Stomach (tissue), 9 donors: Measurements from ENCODE around the gene DNAJB1. TPM values are rescaled to one million over a fixed set of nuclear protein-coding genes. Genes with fewer than 3 reads are reported as not detected.
A peak's percentile ranks its signal among the peaks of the same experiment; 100 is the strongest.

Experiments used
- DNase-seq, 2 donors: peaks; one replicate each; pipeline versions ENCODE4 v3.0.0 to v3.0.0-alpha.2; 2013 to 2019
- H3K27ac ChIP-seq, 5 donors: fragments of 200-600 bp in 4 of 5; sonication (generic) in 4 of 5; one replicate each; pipeline ENCODE4 v1.5.1; 2013 to 2019; ENCODE audit warnings: mild to moderate bottlenecking in 1 of 5, moderate library complexity in 1 of 5
- H3K27me3 ChIP-seq, 3 donors: fragments of 200-600 bp; sonication (generic); one replicate each; pipeline ENCODE4 v1.5.1; 2017 to 2019; ENCODE audit warnings: mixed run types in 1 of 3
- H3K36me3 ChIP-seq, 4 donors: fragments of 200-600 bp; sonication (generic); 1 replicate in 3 of 4; 2 replicates in 1 of 4; pipeline ENCODE4 v1.5.1; 2016 to 2019
- H3K4me1 ChIP-seq, 4 donors: fragments of 200-600 bp; sonication (generic); one replicate each; pipeline ENCODE4 v1.5.1; 2016 to 2019
- H3K4me3 ChIP-seq, 4 donors: fragments of 200-600 bp; sonication (generic) in 3 of 4; one replicate each; pipeline ENCODE4 v1.5.1; 2016 to 2019; ENCODE audit warnings: mild to moderate bottlenecking in 1 of 4
- H3K9me3 ChIP-seq, 4 donors: fragments of 200-600 bp; sonication (generic); one replicate each; pipeline ENCODE4 v1.5.1; 2016 to 2019
- EP300 ChIP-seq: sonication (generic); formaldehyde crosslinking; IDR thresholded peaks from one replicate; pipeline ENCODE4 v1.6.1; 2017; ENCODE audit warnings: antibody characterized with exemption
- POLR2A ChIP-seq, 4 donors: fragments of 450-650 bp; IDR thresholded peaks; one replicate each; pipeline ENCODE4 v1.6.1; 2016; ENCODE audit warnings: antibody characterized with exemption in 4 of 4, control low read depth in 2 of 4, mild to moderate bottlenecking in 1 of 4, moderate library complexity in 1 of 4
- POLR2AphosphoS5 ChIP-seq, 3 donors: sonication (generic); formaldehyde crosslinking; IDR thresholded peaks; one replicate each; pipeline ENCODE4 v1.6.1; 2016; ENCODE audit warnings: antibody characterized with exemption in 3 of 3
- WGBS, 5 donors: extraction: QIAGEN DNeasy Blood & Tissue Kit in 3 of 5; methylation state at CpG; one replicate each; pipeline versions ENCODE4 v1.1.5 to v1.1.7; 2013 to 2018; 5-methylcytosine and 5-hydroxymethylcytosine counted together
- intact Hi-C: fragments of 100-400 bp; cut with DNase I; formaldehyde crosslinking; loops from one replicate; pipeline ENCODE4 v1.15.1; 2023; ENCODE audit warnings: low total_unique reads
- polyA plus RNA-seq, 3 donors: library from polyadenylated mRNA; stranded (reverse); fragments of 200-250 nt; gene quantifications; one replicate each; pipeline ENCODE4 v1.2.3, GENCODE V29; 2013
- total RNA-seq, 5 donors: library from RNA; depleted of rRNA; stranded (reverse); fragments of >200 nt; gene quantifications; one replicate each; pipeline versions ENCODE4 v1.1.0 to v1.2.3, GENCODE V29; 2014 to 2016
- TF ChIP-seq, protein P1 (sequence below), 7 experiments: fragments of 450-650 bp in 4 of 7; fragments of 200-600 bp in 3 of 7; sonication (generic) in 3 of 7; IDR thresholded peaks; one replicate each; pipeline ENCODE4 v1.5.1; 2016 to 2019; ENCODE audit warnings: antibody characterized with exemption in 7 of 7, control low read depth in 2 of 7, mild to moderate bottlenecking in 1 of 7
- donor health status: healthy with polysubstance abuse.
- donor health status: Bipolar disorder and iron deficiency.
- donor health status: healthy.

Gene DNAJB1
- total and polyA plus RNA-seq, 8 donors = 9.9 to 85.8 (median 50.4) TPM

DNA sequence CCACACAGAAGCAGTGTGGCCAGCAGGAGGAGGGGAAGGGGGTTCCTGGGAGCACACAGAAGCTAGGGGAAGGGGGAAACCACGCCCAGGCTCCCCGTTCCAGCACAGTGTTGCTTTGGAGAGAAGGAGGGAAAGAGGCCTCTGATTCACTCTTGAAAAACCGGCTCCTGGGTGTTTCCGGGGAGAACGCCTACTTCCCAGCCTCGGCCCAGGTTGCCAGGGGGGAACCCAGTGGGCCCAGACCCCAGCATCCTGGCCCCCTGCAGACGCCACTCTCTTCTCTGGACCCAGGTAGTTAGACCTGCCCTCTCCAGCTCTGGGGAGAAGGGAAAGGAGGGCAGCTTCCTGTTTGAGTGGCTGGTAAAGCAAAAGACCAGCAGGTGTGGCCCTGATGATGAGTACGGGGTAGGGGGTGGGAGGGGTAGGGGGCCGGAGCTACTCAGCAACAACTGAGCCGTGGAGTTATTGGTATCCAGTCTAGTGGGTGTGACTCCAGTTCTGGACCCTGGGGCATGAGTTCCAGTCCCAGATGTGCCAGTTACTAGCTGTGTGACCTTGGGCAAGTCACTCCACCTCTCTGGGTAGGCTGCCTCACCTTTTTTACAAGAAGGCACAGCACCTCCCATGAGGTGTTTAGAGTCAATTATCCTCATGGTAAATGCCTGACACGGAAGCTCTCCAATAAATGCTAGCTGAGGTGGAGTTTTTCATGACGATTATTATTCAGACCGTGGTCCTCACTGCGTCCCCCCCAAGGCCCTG, 23.1 kb downstream of the DNAJB1 start:
- H3K9me3 ChIP-seq = no peaks in the 10 kb centered on the region
- DNase-seq = peak in 1 of 2 donors; percentile 75
- WGBS, 5 donors = 7 to 26% (median 10%) methylated on average over 12 to 14 of the region's 14 CpGs
- H3K4me1 ChIP-seq = peaks cover 27 to 50% (median 44%) of the 10 kb centered on the region in 4 donors
- peaks cover 0 to 30% (median 24%) of the 10 kb centered on the region in 4 donors for H3K36me3 ChIP-seq
- TF ChIP-seq POLR2AphosphoS5 (IDR thresholded peaks at IDR 0.05) (no peak), POLR2A (IDR thresholded peaks at IDR 0.05) (no peak)
- TF ChIP-seq, protein P1, sequence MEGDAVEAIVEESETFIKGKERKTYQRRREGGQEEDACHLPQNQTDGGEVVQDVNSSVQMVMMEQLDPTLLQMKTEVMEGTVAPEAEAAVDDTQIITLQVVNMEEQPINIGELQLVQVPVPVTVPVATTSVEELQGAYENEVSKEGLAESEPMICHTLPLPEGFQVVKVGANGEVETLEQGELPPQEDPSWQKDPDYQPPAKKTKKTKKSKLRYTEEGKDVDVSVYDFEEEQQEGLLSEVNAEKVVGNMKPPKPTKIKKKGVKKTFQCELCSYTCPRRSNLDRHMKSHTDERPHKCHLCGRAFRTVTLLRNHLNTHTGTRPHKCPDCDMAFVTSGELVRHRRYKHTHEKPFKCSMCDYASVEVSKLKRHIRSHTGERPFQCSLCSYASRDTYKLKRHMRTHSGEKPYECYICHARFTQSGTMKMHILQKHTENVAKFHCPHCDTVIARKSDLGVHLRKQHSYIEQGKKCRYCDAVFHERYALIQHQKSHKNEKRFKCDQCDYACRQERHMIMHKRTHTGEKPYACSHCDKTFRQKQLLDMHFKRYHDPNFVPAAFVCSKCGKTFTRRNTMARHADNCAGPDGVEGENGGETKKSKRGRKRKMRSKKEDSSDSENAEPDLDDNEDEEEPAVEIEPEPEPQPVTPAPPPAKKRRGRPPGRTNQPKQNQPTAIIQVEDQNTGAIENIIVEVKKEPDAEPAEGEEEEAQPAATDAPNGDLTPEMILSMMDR (IDR thresholded peaks at IDR 0.05) = no peak
- intact Hi-C loops = no loop called here
- H3K4me3 ChIP-seq = peak overlapping the region; percentile 77 to 94 (median 90)
- peak overlapping the region; percentile 77 to 89 (median 88) for H3K27ac ChIP-seq
- H3K27me3 ChIP-seq = no peaks in the 10 kb centered on the region

DNA sequence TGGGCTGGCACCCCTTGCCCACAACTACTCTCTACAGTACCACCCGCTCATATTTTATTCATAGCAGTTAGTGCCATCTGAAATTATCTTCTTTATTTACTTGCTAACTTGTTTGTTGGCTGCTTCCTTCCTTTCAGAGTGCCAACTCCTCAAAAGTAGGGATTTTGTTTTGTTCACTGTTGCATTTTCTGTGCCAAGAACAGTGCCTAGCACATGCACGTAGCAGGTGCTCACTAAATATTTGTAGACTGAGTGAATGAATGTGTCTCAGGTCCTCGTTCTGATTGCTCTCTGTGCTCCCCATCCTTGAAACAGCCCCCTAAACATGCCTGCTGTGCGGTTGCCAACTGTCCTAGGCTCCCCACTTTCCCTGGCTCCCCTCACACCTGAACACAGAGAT, 23.8 kb downstream of the DNAJB1 start:
- Histone ChIP-seq H3K36me3 (peaks cover 0 to 36% (median 31%) of the 10 kb centered on the region in 4 donors), H3K4me1 (peaks cover 27 to 50% (median 44%) of the 10 kb centered on the region in 4 donors), H3K9me3 (no peaks in the 10 kb centered on the region), H3K4me3 (peak overlapping the region in 3 of 4 donors; percentile 77 to 94 (median 94)), H3K27me3 (no peaks in the 10 kb centered on the region), H3K27ac (peak overlapping the region; percentile 43 to 89 (median 88))
- TF ChIP-seq EP300 = no peak
- no peak for TF ChIP-seq POLR2A (IDR thresholded peaks at IDR 0.05)
- no peak for TF ChIP-seq POLR2AphosphoS5 (IDR thresholded peaks at IDR 0.05)
- TF ChIP-seq, protein P1 (IDR thresholded peaks at IDR 0.05) = no peak
- 59 to 76% (median 59%) methylated on average over 4 of the region's 4 CpGs for WGBS, 5 donors
- no peak for DNase-seq
- intact Hi-C loops = no loop called here

DNA sequence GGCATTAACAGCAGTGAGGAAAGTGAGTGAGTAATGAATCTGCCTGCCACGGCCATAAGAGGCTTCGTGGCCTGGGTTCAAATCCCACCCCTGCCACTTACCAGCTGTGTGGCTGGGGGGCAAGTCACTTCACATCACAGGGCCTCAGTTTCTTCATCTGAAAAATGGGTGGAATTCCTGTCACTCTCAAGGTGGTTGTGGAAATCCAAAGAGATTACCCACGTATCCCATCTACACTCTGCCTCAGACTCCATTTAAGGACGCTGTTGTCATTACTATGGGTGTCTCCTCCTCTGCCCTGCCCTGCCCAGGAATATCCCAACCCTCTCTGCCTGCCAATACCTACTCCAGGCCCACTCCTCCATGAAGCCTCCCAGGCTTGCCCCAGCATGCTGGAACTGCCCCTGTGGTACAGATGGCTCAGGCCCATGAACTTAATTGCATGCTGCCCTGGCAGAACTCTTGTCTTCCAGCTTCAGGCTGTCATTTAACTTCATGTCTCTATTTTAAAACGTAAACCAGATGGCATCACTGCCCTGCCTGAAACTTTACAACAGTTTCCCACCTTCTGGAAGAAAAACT, 25.4 kb downstream of the DNAJB1 start:
- DNase-seq = no peak
- H3K9me3 ChIP-seq = no peaks in the 10 kb centered on the region
- WGBS, 5 donors = 74 to 89% (median 85%) methylated on average over 5 of the region's 5 CpGs
- H3K36me3 ChIP-seq = peaks cover 15 to 52% (median 46%) of the 10 kb centered on the region in 4 donors
- no peak overlapping the region for H3K27ac ChIP-seq
- no peak for TF ChIP-seq POLR2AphosphoS5 (IDR thresholded peaks at IDR 0.05)
- no peak for TF ChIP-seq POLR2A (IDR thresholded peaks at IDR 0.05)
- TF ChIP-seq EP300 = no peak
- TF ChIP-seq, protein P1 (IDR thresholded peaks at IDR 0.05) = no peak
- no peaks in the 10 kb centered on the region for H3K27me3 ChIP-seq
- H3K4me3 ChIP-seq = no peak overlapping the region
- peaks cover 27 to 44% (median 39%) of the 10 kb centered on the region in 4 donors for H3K4me1 ChIP-seq
- intact Hi-C loops = no loop called here

DNA sequence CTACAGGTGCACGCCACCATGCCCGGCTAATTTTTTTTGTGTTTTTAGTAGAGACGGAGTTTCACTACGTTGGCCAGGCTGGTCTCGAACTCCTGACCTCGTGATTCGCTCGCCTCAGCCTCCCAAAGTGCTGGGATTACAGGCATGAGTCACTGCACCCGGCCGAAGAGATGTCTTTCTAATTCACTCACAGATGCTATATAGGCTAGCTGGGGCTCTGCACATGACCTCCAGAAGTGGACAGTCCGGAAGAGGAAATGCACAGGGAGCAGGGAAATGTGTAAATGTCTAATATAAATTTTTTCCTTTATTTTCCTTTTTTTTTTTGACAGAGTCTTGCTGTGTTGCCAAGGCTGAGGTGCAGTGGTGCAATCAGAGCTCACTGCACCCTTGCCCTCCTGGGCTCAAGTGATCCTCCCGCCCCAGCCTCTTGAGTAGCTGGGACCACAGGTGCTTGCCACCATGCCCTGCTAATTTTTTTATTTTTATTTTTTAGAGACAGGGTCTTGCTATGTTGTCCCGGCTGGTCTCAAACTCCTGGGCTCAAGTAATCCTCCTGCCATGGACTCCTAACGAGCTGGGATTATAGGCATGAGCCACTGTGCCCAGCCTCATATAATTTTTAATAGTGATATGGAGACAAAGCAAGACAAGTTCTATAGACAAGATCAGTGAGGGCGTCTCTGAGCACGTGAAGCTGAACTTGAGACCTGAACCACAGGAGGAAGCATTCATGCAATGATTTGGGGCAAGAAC, 30.6 kb downstream of the DNAJB1 start:
- 92 to 95% (median 95%) methylated on average over 16 of the region's 16 CpGs for WGBS, 5 donors
- H3K27me3 ChIP-seq = no peaks in the 10 kb centered on the region
- no peak for DNase-seq
- TF ChIP-seq EP300 (no peak), POLR2AphosphoS5 (IDR thresholded peaks at IDR 0.05) (no peak)
- no peaks in the 10 kb centered on the region for H3K9me3 ChIP-seq
- no peaks in the 10 kb centered on the region for H3K4me1 ChIP-seq
- no peak overlapping the region for H3K27ac ChIP-seq
- H3K36me3 ChIP-seq = peaks cover 18 to 89% (median 82%) of the 10 kb centered on the region in 4 donors
- intact Hi-C loops = no loop called here
- H3K4me3 ChIP-seq = no peak overlapping the region
